Frontal cortex (tissue), 4 donors: ENCODE data around the gene NRG3. TPM values are rescaled to one million over a fixed set of nuclear protein-coding genes. Genes with fewer than 3 reads are reported as not detected.
A peak's percentile ranks its signal among the peaks of the same experiment; 100 is the strongest.

ENCODE experiments used
- DNase-seq, 2 donors: peaks; one replicate each; pipeline ENCODE4 v3.0.0; 2012; ENCODE audit warnings: low spot score in 2 of 2
- FAIRE-seq: peaks from 2 replicates; lab custom pipeline; 2012; peaks lifted over from hg19 to GRCh38; lab: Jason Lieb, UNC
- total RNA-seq: library from RNA; depleted of rRNA; stranded (reverse); fragments of >200 nt; gene quantifications from one replicate; pipeline ENCODE4 v1.2.3, GENCODE V29; 2014
- donor health status: control.
- donor health status: control.
- donor health status: control.

The NRG3 gene
- total RNA-seq = 12.2 TPM

- DNase-seq (peak; percentile 63 to 72), FAIRE-seq (no peak)
These were observed at the start of gene NRG3 for GRCh38 chr10:81874875-81875466. NRG3 (plus strand) TSS chr10:81875194.

- DNase-seq (no peak), FAIRE-seq (no peak)
These were observed 46.7 kb upstream of the NRG3 start for GRCh38 chr10:81828251-81828650.

GRCh38 chr10:81831060-81831459, 43.9 kb upstream of the NRG3 start:
- no peak for FAIRE-seq
- no peak for DNase-seq

- DNase-seq (no peak), FAIRE-seq (no peak)
These were observed 36.0 kb upstream of the NRG3 start for GRCh38 chr10:81838950-81839349.

- FAIRE-seq = no peak
- no peak for DNase-seq
These were observed 32.0 kb upstream of the NRG3 start for GRCh38 chr10:81843042-81843441.

- FAIRE-seq (no peak), DNase-seq (no peak)
These were observed 27.3 kb upstream of the NRG3 start for GRCh38 chr10:81847675-81848074.

GRCh38 chr10:81848514-81848913, 26.5 kb upstream of the NRG3 start:
- no peak for FAIRE-seq
- DNase-seq = no peak

GRCh38 chr10:81848931-81849330, 26.1 kb upstream of the NRG3 start:
- DNase-seq = no peak
- FAIRE-seq = no peak

- no peak for DNase-seq
These were observed 12.4 kb upstream of the NRG3 start for GRCh38 chr10:81862596-81862995.

GRCh38 chr10:81863771-81864170, 11.2 kb upstream of the NRG3 start:
- DNase-seq = no peak
- FAIRE-seq = no peak

More at GRCh38 chr10:81862596-81862995, 12.4 kb upstream of the NRG3 start:
- no peak for FAIRE-seq

GRCh38 chr10:81865581-81865980, 9.4 kb upstream of the NRG3 start:
- DNase-seq (no peak), FAIRE-seq (no peak)

- FAIRE-seq = no peak
These were observed 8.2 kb upstream of the NRG3 start for GRCh38 chr10:81866753-81867152.

GRCh38 chr10:81870472-81870871, 4.5 kb upstream of the NRG3 start:
- FAIRE-seq (no peak), DNase-seq (no peak)

More at GRCh38 chr10:81866753-81867152, 8.2 kb upstream of the NRG3 start:
- DNase-seq = no peak

- no peak for DNase-seq
- no peak for FAIRE-seq
These were observed 3.4 kb upstream of the NRG3 start for GRCh38 chr10:81871558-81871957.

GRCh38 chr10:81872206-81872862, 2.7 kb upstream of the NRG3 start:
- FAIRE-seq = no peak
- DNase-seq = no peak

GRCh38 chr10:81873231-81873931, 1.6 kb upstream of the NRG3 start:
- no peak for DNase-seq
- FAIRE-seq = no peak

- DNase-seq = peak; percentile 55 to 63
- no peak for FAIRE-seq
These were observed 820 bp upstream of the NRG3 start for GRCh38 chr10:81873932-81874816.

- FAIRE-seq = no peak
- DNase-seq = peak in 1 of 2 donors; percentile 16
These were observed 666 bp downstream of the NRG3 start for GRCh38 chr10:81875467-81876252.
